K562 (cell line): ENCODE data around the gene OR56A5. TPM values are rescaled to one million over a fixed set of nuclear protein-coding genes. Genes with fewer than 3 reads are reported as not detected.

Experiments used
- ATAC-seq: fragments of 200-7000 bp; cut with Tn5 transposase; 3 replicates; pipeline ENCODE4 v1.9.1; 2020; ENCODE audit warnings: moderate library complexity
- BruUV-seq: library from RNA; stranded (reverse); fragments of 400-500 nt; replicated peaks from 2 replicates; lab custom pipeline; 2021; lab: Mats Ljungman, UMichigan
- CTCF ChIA-PET: fragments of 300-600 bp; formaldehyde crosslinking; extraction: SDS; loops from one replicate; lab custom pipeline; 2021; ENCODE audit warnings: low intra/inter-chr PET ratio; lab: Yijun Ruan, JAX
- POLR2A ChIA-PET: fragments of 300-600, 350-650 bp; sonication (Branson Sonifier 250); formaldehyde crosslinking; extraction: SDS; loops from one replicate; lab custom pipeline; 2021; ENCODE audit warnings: antibody characterized with exemption, inconsistent platforms; lab: Yijun Ruan, JAX
- DNase-seq, 4 experiments: peaks; one replicate each; pipeline versions ENCODE4 v3.0.0 to v3.0.0-alpha.2; 2011 to 2018; ENCODE audit warnings: low spot score in 3 of 4, mixed read lengths in 3 of 4; ENCODE audit errors: extremely low read depth in 1 of 4
- FAIRE-seq: peaks from 2 replicates; lab custom pipeline; 2011; peaks lifted over from hg19 to GRCh38; lab: Jason Lieb, UNC
- H2AFZ ChIP-seq: 2 replicates; pipeline ENCODE4 v1.6.0; 2011; ENCODE audit warnings: low read depth, low read length, control low read depth, inconsistent platforms
- H3K27ac ChIP-seq: fragments of 200-600 bp; 3 replicates; pipeline ENCODE4 v1.8.0; 2011; ENCODE audit warnings: low read depth, mild to moderate bottlenecking, control low read depth, inconsistent platforms, low read length, moderate library complexity, mixed read lengths; ENCODE audit errors: extremely low read depth
- H3K27me3 ChIP-seq, 2 experiments: fragments of 300-600 bp in 1 of 2; 2 replicates in 1 of 2; 3 replicates in 1 of 2; pipeline versions ENCODE4 v1.6.0 to v1.8.0; 2011; ENCODE audit warnings: inconsistent platforms in 2 of 2, low read length in 2 of 2, mild to moderate bottlenecking in 1 of 2, mixed read lengths in 1 of 2, moderate library complexity in 1 of 2; ENCODE audit not compliant: control insufficient read depth in 2 of 2, insufficient read depth in 2 of 2
- H3K36me3 ChIP-seq: fragments of 300-600 bp; 3 replicates; pipeline ENCODE4 v1.8.0; 2011; ENCODE audit warnings: mild to moderate bottlenecking, low read length, inconsistent platforms; ENCODE audit not compliant: control insufficient read depth, insufficient read depth
- H3K4me1 ChIP-seq, 2 experiments: fragments of 200-600 bp in 1 of 2; replicated peaks in 1 of 2; 2 replicates in 1 of 2; 3 replicates in 1 of 2; pipeline versions ENCODE4 v1.5.1 to v1.8.0; 2011; ENCODE audit warnings: inconsistent platforms in 2 of 2, low read length in 2 of 2, mild to moderate bottlenecking in 1 of 2, mixed read lengths in 1 of 2, moderate library complexity in 1 of 2; ENCODE audit not compliant: control insufficient read depth in 2 of 2, insufficient read depth in 2 of 2
- H3K4me2 ChIP-seq: 2 replicates; pipeline ENCODE4 v1.6.1; 2011; ENCODE audit warnings: low read length, control low read depth, inconsistent platforms, mixed read lengths; ENCODE audit not compliant: insufficient read depth
- H3K4me3 ChIP-seq: fragments of 200-600 bp; sonication (generic), shearing (Covaris generic); 2 replicates; pipeline ENCODE4 v1.5.1; 2016; ENCODE audit warnings: control low read depth, inconsistent platforms
- H3K79me2 ChIP-seq: fragments of 200-600 bp; 3 replicates; pipeline ENCODE4 v1.8.0; 2011; ENCODE audit warnings: low read length, inconsistent platforms; ENCODE audit not compliant: control insufficient read depth, insufficient read depth
- H3K9ac ChIP-seq, 2 experiments: 2 replicates each; pipeline versions ENCODE4 v1.6.0 to v1.6.1; 2011; ENCODE audit warnings: low read depth in 2 of 2, low read length in 2 of 2, control low read depth in 1 of 2, inconsistent platforms in 1 of 2, mild to moderate bottlenecking in 1 of 2, mixed read lengths in 1 of 2; ENCODE audit not compliant: insufficient read depth in 1 of 2
- H3K9me1 ChIP-seq: one replicate; pipeline ENCODE4 v1.6.0; 2011; ENCODE audit warnings: inconsistent platforms, mild to moderate bottlenecking, low read length, moderate library complexity; ENCODE audit not compliant: control insufficient read depth, insufficient read depth
- H3K9me3 ChIP-seq: replicated peaks from 2 replicates; pipeline ENCODE4 v1.5.1; 2011; ENCODE audit warnings: low read depth, low read length, inconsistent platforms; ENCODE audit not compliant: control insufficient read depth, insufficient read depth
- H4K20me1 ChIP-seq: replicated peaks from 2 replicates; pipeline ENCODE4 v1.6.1; 2011; ENCODE audit warnings: low read length, inconsistent platforms, mixed read lengths; ENCODE audit not compliant: control insufficient read depth, insufficient read depth
- BRD4 ChIP-seq: fragments of 200-600 bp; sonication (generic); IDR thresholded peaks from 2 replicates; pipeline ENCODE4 v1.6.1; 2017; ENCODE audit warnings: inconsistent platforms
- CBFB ChIP-seq: sonication (generic); formaldehyde crosslinking; IDR thresholded peaks from 2 replicates; pipeline ENCODE4 v1.4.0; 2020; ENCODE audit warnings: mild to moderate bottlenecking, missing genetic modification reagents
- ELF1 ChIP-seq: fragments of 200-800 bp; sonication (Bioruptor generic); IDR thresholded peaks from 2 replicates; pipeline ENCODE4 v1.6.1; 2016; ENCODE audit warnings: missing genetic modification characterization, missing compliant biosample characterization
- EP400 ChIP-seq: fragments of 450-650 bp; IDR thresholded peaks from 2 replicates; pipeline ENCODE4 v1.6.1; 2017; ENCODE audit warnings: antibody characterized with exemption, mild to moderate bottlenecking, moderate library complexity
- ESRRB ChIP-seq: fragments of 250-450 bp; sonication (Bioruptor Pico); IDR thresholded peaks from 2 replicates; pipeline ENCODE4 v1.5.0; 2020; ENCODE audit warnings: mild to moderate bottlenecking, moderate library complexity, borderline replicate concordance
- HCFC1 ChIP-seq: IDR thresholded peaks from 2 replicates; pipeline ENCODE4 v1.6.1; 2012; ENCODE audit warnings: low read depth, low read length, improper control_type of control experiment
- NFATC3 ChIP-seq: fragments of 450-650 bp; IDR thresholded peaks from 2 replicates; pipeline ENCODE4 v1.6.1; 2017; ENCODE audit warnings: mild to moderate bottlenecking
- PHF20 ChIP-seq: fragments of 450-650 bp; IDR thresholded peaks from 2 replicates; pipeline ENCODE4 v1.6.1; 2018; ENCODE audit not compliant: partially characterized antibody
- SNIP1 ChIP-seq: fragments of 450-650 bp; IDR thresholded peaks from 2 replicates; pipeline ENCODE4 v1.7.1; 2017; ENCODE audit warnings: low read depth, mild to moderate bottlenecking
- ZEB2 ChIP-seq: fragments of 450-650 bp; IDR thresholded peaks from 2 replicates; pipeline ENCODE4 v1.6.1; 2016
- ZNF398 ChIP-seq: fragments of 250-450 bp; sonication (Bioruptor Pico); IDR thresholded peaks from 2 replicates; pipeline ENCODE4 v1.8.0; 2021; ENCODE audit warnings: moderate library complexity, mild to moderate bottlenecking, inconsistent platforms
- WGBS: fragments of 100-300 bp; shearing (Covaris generic); methylation state at CpG from one replicate; pipeline ENCODE4 v1.1.6; 2016; ENCODE audit warnings: low coverage, mixed read lengths; ENCODE audit not compliant: insufficient coverage; ENCODE audit errors: missing lambda C conversion rate; 5-methylcytosine and 5-hydroxymethylcytosine counted together
- in situ Hi-C: fragments of 300-500 bp; cut with MboI; formaldehyde crosslinking; loops from 4 replicates; pipeline ENCODE4 v1.15.0; 2018; ENCODE audit warnings: inconsistent platforms, mixed read lengths
- intact Hi-C: fragments of 100-400 bp; cut with micrococcal nuclease; formaldehyde crosslinking; loops from 2 replicates; pipeline ENCODE4 v1.14.2; 2022
- polyA plus RNA-seq, 8 experiments: library from polyadenylated mRNA; depleted of rRNA in 4 of 8; stranded (reverse) in 5 of 8; unstranded in 3 of 8; fragments of >200 nt; fragmentation: Nextera tagmentation in 2 of 8; fragmentation: Illumina TruSeq in 1 of 8; extraction: Ambion mirVana in 2 of 8; extraction: Trizol in 1 of 8; gene quantifications; 2 replicates each; pipeline versions ENCODE4 v1.2.1 to v1.2.3, GENCODE V29; 2011 to 2014; ENCODE audit warnings: inconsistent platforms in 1 of 8, missing spikeins in 1 of 8
- total RNA-seq, 7 experiments: library from RNA; depleted of rRNA in 6 of 7; stranded (reverse); fragments of >200 nt in 6 of 7; fragmentation: Illumina TruSeq in 2 of 7; extraction: Trizol in 2 of 7; gene quantifications; 2 replicates each; pipeline versions ENCODE4 v1.2.1 to v1.2.3, GENCODE V29; 2011 to 2021; ENCODE audit warnings: low replicate concordance in 1 of 7
- TF ChIP-seq, protein P1 (sequence below): fragments of 450-650 bp; IDR thresholded peaks from 2 replicates; pipeline ENCODE4 v1.6.1; 2016; ENCODE audit warnings: low read depth
- TF ChIP-seq, protein P2 (sequence below), 2 experiments: fragments of 250-450 bp in 1 of 2; fragments of 450-650 bp in 1 of 2; sonication (Bioruptor Pico) in 1 of 2; IDR thresholded peaks; 2 replicates each; pipeline versions ENCODE4 v1.6.1 to v1.8.0; 2016 to 2021; ENCODE audit warnings: mild to moderate bottlenecking in 2 of 2, moderate library complexity in 2 of 2, missing compliant biosample characterization in 1 of 2, missing genetic modification characterization in 1 of 2

OR56A5 gene
- total and polyA plus RNA-seq, 9 of the 15 experiments (the other 6 are each of a cell fraction or from before 2014, with no cell fraction given): not detected

GRCh38 chr11:5940748-5941147, 27.5 kb downstream of the OR56A5 start:
- CTCF ChIA-PET: no interaction called here
- Histone ChIP-seq H2AFZ (no peak overlapping the region), H3K4me3 (no peak overlapping the region), H3K9me3 (no peaks in the 10 kb centered on the region), H3K9me1 (no peaks in the 10 kb centered on the region), H3K27ac (no peak overlapping the region), H3K4me2 (no peak overlapping the region), H4K20me1 (no peaks in the 10 kb centered on the region), H3K27me3 (peaks cover 0 to 34% of the 10 kb centered on the region in 2 experiments; a peak in 4 of 5 replicates), H3K9ac (no peak overlapping the region), H3K79me2 (no peaks in the 10 kb centered on the region), H3K4me1 (peaks cover 0 to 3% of the 10 kb centered on the region in 2 experiments; a peak in 1 of 5 replicates), H3K36me3 (no peaks in the 10 kb centered on the region)
- intact Hi-C loops (no loop called here), in situ Hi-C loops (no loop called here)
- POLR2A ChIA-PET: interaction anchor here (0.6 kb wide), 1 partner anchor 96 kb away, joined by 3 read pairs; no protein-coding TSS in a partner anchor
- DNase-seq (no peak), ATAC-seq (no peak), FAIRE-seq (no peak)
- no TSS peak for BruUV-seq
- TF ChIP-seq NFATC3: peak; percentile 65; the same call in 1 of the 2 replicates
- no peak for TF ChIP-seq BRD4
- no peak for TF ChIP-seq ZEB2
- TF ChIP-seq, protein P1, sequence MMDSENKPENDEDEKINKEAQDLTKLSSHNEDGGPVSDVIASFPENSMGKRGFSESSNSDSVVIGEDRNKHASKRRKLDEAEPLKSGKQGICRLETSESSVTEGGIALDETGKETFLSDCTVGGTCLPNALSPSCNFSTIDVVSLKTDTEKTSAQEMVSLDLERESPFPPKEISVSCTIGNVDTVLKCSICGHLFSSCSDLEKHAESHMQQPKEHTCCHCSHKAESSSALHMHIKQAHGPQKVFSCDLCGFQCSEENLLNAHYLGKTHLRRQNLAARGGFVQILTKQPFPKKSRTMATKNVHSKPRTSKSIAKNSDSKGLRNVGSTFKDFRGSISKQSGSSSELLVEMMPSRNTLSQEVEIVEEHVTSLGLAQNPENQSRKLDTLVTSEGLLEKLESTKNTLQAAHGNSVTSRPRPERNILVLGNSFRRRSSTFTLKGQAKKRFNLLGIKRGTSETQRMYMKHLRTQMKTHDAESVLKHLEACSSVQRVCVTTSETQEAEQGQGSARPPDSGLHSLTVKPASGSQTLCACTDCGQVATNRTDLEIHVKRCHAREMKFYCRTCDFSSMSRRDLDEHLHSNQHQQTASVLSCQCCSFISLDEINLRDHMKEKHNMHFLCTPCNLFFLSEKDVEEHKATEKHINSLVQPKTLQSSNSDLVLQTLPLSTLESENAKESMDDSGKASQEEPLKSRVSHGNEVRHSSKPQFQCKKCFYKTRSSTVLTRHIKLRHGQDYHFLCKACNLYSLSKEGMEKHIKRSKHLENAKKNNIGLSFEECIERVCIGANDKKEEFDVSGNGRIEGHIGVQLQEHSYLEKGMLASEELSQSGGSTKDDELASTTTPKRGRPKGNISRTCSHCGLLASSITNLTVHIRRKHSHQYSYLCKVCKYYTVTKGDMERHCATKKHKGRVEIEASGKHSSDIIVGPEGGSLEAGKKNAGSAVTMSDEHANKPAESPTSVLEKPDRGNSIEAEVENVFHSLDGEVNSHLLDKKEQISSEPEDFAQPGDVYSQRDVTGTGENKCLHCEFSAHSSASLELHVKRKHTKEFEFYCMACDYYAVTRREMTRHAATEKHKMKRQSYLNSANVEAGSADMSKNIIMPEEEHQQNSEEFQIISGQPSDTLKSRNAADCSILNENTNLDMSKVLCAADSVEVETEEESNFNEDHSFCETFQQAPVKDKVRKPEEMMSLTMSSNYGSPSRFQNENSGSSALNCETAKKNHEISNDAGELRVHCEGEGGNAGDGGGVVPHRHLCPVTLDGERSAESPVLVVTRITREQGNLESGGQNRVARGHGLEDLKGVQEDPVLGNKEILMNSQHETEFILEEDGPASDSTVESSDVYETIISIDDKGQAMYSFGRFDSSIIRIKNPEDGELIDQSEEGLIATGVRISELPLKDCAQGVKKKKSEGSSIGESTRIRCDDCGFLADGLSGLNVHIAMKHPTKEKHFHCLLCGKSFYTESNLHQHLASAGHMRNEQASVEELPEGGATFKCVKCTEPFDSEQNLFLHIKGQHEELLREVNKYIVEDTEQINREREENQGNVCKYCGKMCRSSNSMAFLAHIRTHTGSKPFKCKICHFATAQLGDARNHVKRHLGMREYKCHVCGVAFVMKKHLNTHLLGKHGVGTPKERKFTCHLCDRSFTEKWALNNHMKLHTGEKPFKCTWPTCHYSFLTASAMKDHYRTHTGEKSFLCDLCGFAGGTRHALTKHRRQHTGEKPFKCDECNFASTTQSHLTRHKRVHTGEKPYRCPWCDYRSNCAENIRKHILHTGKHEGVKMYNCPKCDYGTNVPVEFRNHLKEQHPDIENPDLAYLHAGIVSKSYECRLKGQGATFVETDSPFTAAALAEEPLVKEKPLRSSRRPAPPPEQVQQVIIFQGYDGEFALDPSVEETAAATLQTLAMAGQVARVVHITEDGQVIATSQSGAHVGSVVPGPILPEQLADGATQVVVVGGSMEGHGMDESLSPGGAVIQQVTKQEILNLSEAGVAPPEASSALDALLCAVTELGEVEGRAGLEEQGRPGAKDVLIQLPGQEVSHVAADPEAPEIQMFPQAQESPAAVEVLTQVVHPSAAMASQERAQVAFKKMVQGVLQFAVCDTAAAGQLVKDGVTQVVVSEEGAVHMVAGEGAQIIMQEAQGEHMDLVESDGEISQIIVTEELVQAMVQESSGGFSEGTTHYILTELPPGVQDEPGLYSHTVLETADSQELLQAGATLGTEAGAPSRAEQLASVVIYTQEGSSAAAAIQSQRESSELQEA: no peak
- TF ChIP-seq ELF1 (tag): no peak
- no peak for TF ChIP-seq CBFB (CRISPR knock-in tag)
- TF ChIP-seq PHF20: no peak
- TF ChIP-seq ESRRB: no peak
- TF ChIP-seq, protein P2, sequence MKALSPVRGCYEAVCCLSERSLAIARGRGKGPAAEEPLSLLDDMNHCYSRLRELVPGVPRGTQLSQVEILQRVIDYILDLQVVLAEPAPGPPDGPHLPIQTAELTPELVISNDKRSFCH (CRISPR knock-in tag; IDR thresholded peaks at IDR 0.05): no peak
- TF ChIP-seq, protein P2 (tag; IDR thresholded peaks at IDR 0.05): no peak
- no peak for TF ChIP-seq ZNF398
- no peak for TF ChIP-seq HCFC1
- TF ChIP-seq EP400: no peak
- TF ChIP-seq SNIP1: peak; percentile 72; the same call in 1 of the 2 replicates
- WGBS: 0% methylated on average over 2 of the region's 2 CpGs
